Keratinocyte (primary cell): ENCODE data around the gene ATP13A3. TPM values are rescaled to one million over a fixed set of nuclear protein-coding genes. Genes with fewer than 3 reads are reported as not detected.

Source experiments
- DNase-seq: peaks from one replicate; pipeline ENCODE4 v3.0.0-alpha.2; 2011; ENCODE audit warnings: low read depth, missing footprints, low spot score
- FAIRE-seq: peaks from 2 replicates; lab custom pipeline; 2011; peaks lifted over from hg19 to GRCh38; lab: Jason Lieb, UNC
- H2AFZ ChIP-seq: 2 replicates; pipeline ENCODE4 v1.6.0; 2012; ENCODE audit warnings: low read length, control low read depth, inconsistent platforms; ENCODE audit not compliant: control insufficient read depth
- H3K27ac ChIP-seq: 2 replicates; pipeline ENCODE4 v1.5.1; 2011; ENCODE audit warnings: low read length; ENCODE audit not compliant: control insufficient read depth, insufficient read depth
- H3K27me3 ChIP-seq: 3 replicates; pipeline ENCODE4 v1.6.0; 2011; ENCODE audit warnings: low read length; ENCODE audit not compliant: control insufficient read depth, insufficient read depth; ENCODE audit errors: extremely low read depth
- H3K36me3 ChIP-seq, 2 experiments: 2 replicates in 1 of 2; 3 replicates in 1 of 2; pipeline ENCODE4 v1.5.1; 2011; ENCODE audit warnings: low read length in 2 of 2, mild to moderate bottlenecking in 1 of 2; ENCODE audit not compliant: control insufficient read depth in 2 of 2, insufficient read depth in 2 of 2; ENCODE audit errors: extremely low read depth in 1 of 2
- H3K4me1 ChIP-seq: 3 replicates; pipeline ENCODE4 v1.5.1; 2011; ENCODE audit warnings: low read length; ENCODE audit not compliant: control insufficient read depth, insufficient read depth; ENCODE audit errors: extremely low read depth
- H3K4me2 ChIP-seq: 3 replicates; pipeline ENCODE4 v1.6.0; 2011; ENCODE audit warnings: low read depth, low read length; ENCODE audit not compliant: control insufficient read depth, insufficient read depth; ENCODE audit errors: extremely low read depth
- H3K4me3 ChIP-seq, 3 experiments: fragments of 200-600 bp in 1 of 3; sonication (generic) in 1 of 3; 2 replicates in 2 of 3; 3 replicates in 1 of 3; pipeline ENCODE4 v1.5.1; 2011 to 2016; ENCODE audit warnings: low read length in 3 of 3, mild to moderate bottlenecking in 3 of 3, control low read depth in 2 of 3, inconsistent platforms in 1 of 3, low read depth in 1 of 3, mixed read lengths in 1 of 3, mixed run types in 1 of 3, moderate library complexity in 1 of 3; ENCODE audit not compliant: control insufficient read depth in 2 of 3, insufficient read depth in 2 of 3; ENCODE audit errors: extremely low read depth in 1 of 3
- H3K79me2 ChIP-seq: 2 replicates; pipeline ENCODE4 v1.6.0; 2012; ENCODE audit warnings: low read length; ENCODE audit not compliant: control insufficient read depth, insufficient read depth
- H3K9ac ChIP-seq: 3 replicates; pipeline ENCODE4 v1.6.0; 2011; ENCODE audit warnings: low read length; ENCODE audit not compliant: control insufficient read depth, insufficient read depth; ENCODE audit errors: extremely low read depth
- H3K9me1 ChIP-seq: 3 replicates; pipeline ENCODE4 v1.6.0; 2011; ENCODE audit warnings: low read length; ENCODE audit not compliant: control insufficient read depth, insufficient read depth; ENCODE audit errors: extremely low read depth
- H3K9me3 ChIP-seq: 2 replicates; pipeline ENCODE4 v1.5.1; 2012; ENCODE audit warnings: low read depth, low read length; ENCODE audit not compliant: control insufficient read depth
- H4K20me1 ChIP-seq: 3 replicates; pipeline ENCODE4 v1.6.0; 2011; ENCODE audit warnings: low read length; ENCODE audit not compliant: control insufficient read depth, insufficient read depth; ENCODE audit errors: extremely low read depth
- CTCF ChIP-seq, 3 experiments: IDR thresholded peaks in 1 of 3; conservative IDR thresholded peaks in 1 of 3; optimal IDR thresholded peaks in 1 of 3; 2 replicates in 2 of 3; 3 replicates in 1 of 3; pipeline versions ENCODE3 to v1.5.1; 2011; ENCODE audit warnings: low read length in 3 of 3, mild to moderate bottlenecking in 3 of 3, moderate library complexity in 2 of 3, control low read depth in 1 of 3, inconsistent platforms in 1 of 3; ENCODE audit not compliant: insufficient read depth in 2 of 3; ENCODE audit errors: extremely low read depth in 1 of 3
- EZH2 ChIP-seq: IDR thresholded peaks from one replicate; pipeline ENCODE4 v1.6.1; 2012; ENCODE audit warnings: inconsistent platforms, mild to moderate bottlenecking, low read length, moderate library complexity
- dilution Hi-C: fragments of 300-500 bp; cut with MboI; formaldehyde crosslinking; loops from one replicate; pipeline ENCODE4 v1.7.0; 2020; ENCODE audit warnings: low sequenced_read_pairs; ENCODE audit not compliant: extremely low pct_ligation_motif_present
- polyA plus RNA-seq, 5 experiments: library from polyadenylated mRNA; depleted of rRNA in 3 of 5; stranded (reverse) in 3 of 5; stranded (forward) in 1 of 5; unstranded in 1 of 5; fragments of >200 nt; gene quantifications; 1 replicate in 1 of 5; 2 replicates in 3 of 5; 3 replicates in 1 of 5; pipeline versions ENCODE4 v1.2.1 to v1.2.3, GENCODE V29; 2011 to 2012; ENCODE audit warnings: missing spikeins in 2 of 5, low read depth in 1 of 5, low replicate concordance in 1 of 5

The ATP13A3 gene
- polyA plus RNA-seq, 1 donor (not counting 4 experiments of a cell fraction or from before 2014, with no cell fraction given): 103 TPM

GRCh38 chr3:194431554-194431953, 55.2 kb downstream of the ATP13A3 start:
- Histone ChIP-seq H2AFZ (no peak overlapping the region), H3K79me2 (no peaks in the 10 kb centered on the region), H3K27me3 (no peaks in the 10 kb centered on the region), H3K9ac (no peak overlapping the region), H3K4me2 (no peak overlapping the region), H3K27ac (no peak overlapping the region), H3K9me1 (no peaks in the 10 kb centered on the region), H3K4me1 (no peaks in the 10 kb centered on the region), H3K36me3 (peaks cover 19 to 38% of the 10 kb centered on the region in 2 experiments), H3K9me3 (no peaks in the 10 kb centered on the region), H3K4me3 (no peak overlapping the region), H4K20me1 (no peaks in the 10 kb centered on the region)
- no peak for TF ChIP-seq CTCF (optimal IDR thresholded peaks at IDR 0.05 in 1 of 3, IDR thresholded peaks at IDR 0.05 in 1 of 3, conservative IDR thresholded peaks at IDR 0.05 in 1 of 3; ENCODE audit: extremely low read depth in 1 of 3, insufficient read depth in 2 of 3, low read length in 3 of 3)
- TF ChIP-seq EZH2: no peak
- DNase-seq: no peak
- dilution Hi-C loops: no loop called here
- no peak for FAIRE-seq

- H3K79me2 ChIP-seq: no peaks in the 10 kb centered on the region
- no peak overlapping the region for H3K4me3 ChIP-seq
- TF ChIP-seq CTCF (optimal IDR thresholded peaks at IDR 0.05 in 1 of 3, IDR thresholded peaks at IDR 0.05 in 1 of 3, conservative IDR thresholded peaks at IDR 0.05 in 1 of 3; ENCODE audit: extremely low read depth in 1 of 3, insufficient read depth in 2 of 3, low read length in 3 of 3) (no peak), EZH2 (no peak)
- H3K4me1 ChIP-seq: no peaks in the 10 kb centered on the region
- no peak overlapping the region for H2AFZ ChIP-seq
- no peaks in the 10 kb centered on the region for H3K9me1 ChIP-seq
- no peak for DNase-seq
- no peak for FAIRE-seq
- H3K27me3 ChIP-seq: no peaks in the 10 kb centered on the region
- no peak overlapping the region for H3K27ac ChIP-seq
- dilution Hi-C loops: no loop called here
- no peaks in the 10 kb centered on the region for H4K20me1 ChIP-seq
- H3K4me2 ChIP-seq: no peak overlapping the region
- H3K36me3 ChIP-seq: peaks cover 22 to 31% of the 10 kb centered on the region in 2 experiments
- no peak overlapping the region for H3K9ac ChIP-seq
- H3K9me3 ChIP-seq: no peaks in the 10 kb centered on the region
These were observed 61.4 kb downstream of the ATP13A3 start for GRCh38 chr3:194425399-194425798.
